ENCODE results near the gene DGKG. TPM values are rescaled to one million over a fixed set of nuclear protein-coding genes. Genes with fewer than 3 reads are reported as not detected.
A peak's percentile ranks its signal among the peaks of the same experiment; 100 is the strongest.

The DGKG gene
- polyA plus RNA-seq, 6 donors from 2014 or later = 0.30 to 0.68 (median 0.54) TPM; not detected in 2

DNA sequence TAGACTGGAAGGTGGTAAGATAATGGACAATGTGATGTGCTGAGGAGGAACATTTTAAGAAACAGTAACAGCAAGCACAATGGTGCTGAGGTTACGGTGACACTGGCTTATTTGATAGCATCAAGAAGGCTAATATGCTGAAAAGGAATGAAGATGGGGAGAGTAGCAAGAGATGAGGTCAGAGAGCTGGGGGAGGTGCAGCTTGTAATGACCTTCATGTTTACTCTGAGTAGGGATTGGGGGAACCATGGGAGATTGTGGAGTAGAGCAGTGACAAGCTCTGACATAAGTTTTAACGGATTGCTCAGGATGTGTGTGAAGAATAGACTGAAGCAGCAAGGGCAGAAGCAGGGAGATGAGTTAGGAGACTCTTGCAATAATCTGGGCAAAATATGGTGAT lies 56.7 kb downstream of the DGKG start:
- Mint-ChIP-seq H3K27me3 (peaks cover 0 to 7% (median 6%) of the 10 kb centered on the region in 3 donors), H3K4me3 (no peak overlapping the region), H3K27ac (no peak overlapping the region), H3K4me1 (no peaks in the 10 kb centered on the region), H3K9me3 (no peaks in the 10 kb centered on the region), H3K36me3 (no peaks in the 10 kb centered on the region)
- no peak for ATAC-seq (ENCODE audit: low read depth in 2 of 2)
- DNase-seq = no peak

DNA sequence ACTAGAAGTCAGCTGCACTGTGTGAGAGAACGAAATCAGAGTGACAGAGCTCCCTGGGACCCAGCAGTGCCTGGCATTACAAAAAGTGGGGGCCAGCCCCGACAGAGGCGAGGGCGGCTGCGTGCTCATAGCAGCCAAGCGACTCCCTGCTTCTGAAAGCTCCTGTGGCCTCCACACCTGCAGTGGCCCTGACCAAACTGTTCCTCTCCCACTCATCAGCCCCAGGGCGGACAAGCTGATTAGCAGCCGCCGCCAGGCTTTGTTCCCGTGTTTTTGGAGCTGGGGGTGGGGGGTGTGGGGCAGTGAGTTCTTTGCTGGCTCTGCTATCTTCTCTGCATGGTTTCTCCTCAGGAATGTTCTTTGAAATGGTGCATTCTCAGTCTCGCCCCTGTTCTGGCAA lies 58.1 kb downstream of the DGKG start:
- Mint-ChIP-seq H3K36me3 (no peaks in the 10 kb centered on the region), H3K27me3 (peaks cover 0 to 4% (median 3%) of the 10 kb centered on the region in 3 donors), H3K4me1 (no peaks in the 10 kb centered on the region), H3K9me3 (no peaks in the 10 kb centered on the region), H3K4me3 (no peak overlapping the region), H3K27ac (no peak overlapping the region)
- DNase-seq (no peak), ATAC-seq (ENCODE audit: low read depth in 2 of 2) (no peak)

DNA sequence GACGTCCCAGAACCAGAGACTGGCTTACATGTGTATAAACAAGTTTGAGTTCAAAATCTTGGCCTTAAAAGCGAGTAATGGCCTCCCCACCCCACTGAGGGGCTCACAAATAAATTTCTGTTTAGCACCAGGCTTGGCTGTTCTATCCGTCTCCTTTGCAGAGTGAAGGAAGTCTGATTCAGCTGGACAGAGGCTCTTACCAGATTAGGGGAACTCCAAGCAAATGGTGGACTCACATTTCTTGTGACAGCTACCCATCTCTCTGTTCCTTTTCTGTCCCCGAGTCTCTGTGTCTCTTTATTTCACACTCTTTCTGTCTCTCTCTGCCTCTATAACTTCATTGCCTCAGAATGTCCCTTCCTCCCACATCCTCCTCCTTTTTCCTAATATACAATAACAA lies 62.7 kb downstream of the DGKG start:
- DNase-seq (no peak), ATAC-seq (ENCODE audit: low read depth in 2 of 2) (no peak)
- Mint-ChIP-seq H3K9me3 (no peaks in the 10 kb centered on the region), H3K4me1 (no peaks in the 10 kb centered on the region), H3K27ac (no peak overlapping the region), H3K4me3 (no peak overlapping the region), H3K27me3 (no peaks in the 10 kb centered on the region), H3K36me3 (no peaks in the 10 kb centered on the region)

DNA sequence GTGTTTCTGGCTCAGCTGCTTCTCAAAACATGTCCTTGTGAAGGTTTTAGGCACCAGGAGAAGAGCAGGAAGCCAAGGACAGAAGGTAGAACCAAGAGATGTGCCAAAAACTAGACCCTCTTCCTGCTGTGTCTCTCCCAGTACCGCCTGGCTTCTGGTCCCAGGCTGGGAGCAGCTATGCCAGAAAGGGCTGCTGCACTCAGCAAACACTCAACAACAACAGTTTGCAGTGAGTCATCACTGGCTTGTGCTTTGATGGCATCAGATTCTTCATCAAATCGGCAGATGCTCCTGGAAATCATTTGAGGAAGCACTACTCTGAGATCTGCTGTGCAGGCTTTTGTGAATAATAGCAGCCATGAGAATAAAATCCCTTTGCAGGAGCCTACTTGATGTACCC lies 63.2 kb downstream of the DGKG start:
- Mint-ChIP-seq H3K4me3 (no peak overlapping the region), H3K36me3 (no peaks in the 10 kb centered on the region), H3K27ac (no peak overlapping the region), H3K4me1 (no peaks in the 10 kb centered on the region), H3K9me3 (no peaks in the 10 kb centered on the region), H3K27me3 (no peaks in the 10 kb centered on the region)
- DNase-seq (no peak), ATAC-seq (ENCODE audit: low read depth in 2 of 2) (no peak)

DNA sequence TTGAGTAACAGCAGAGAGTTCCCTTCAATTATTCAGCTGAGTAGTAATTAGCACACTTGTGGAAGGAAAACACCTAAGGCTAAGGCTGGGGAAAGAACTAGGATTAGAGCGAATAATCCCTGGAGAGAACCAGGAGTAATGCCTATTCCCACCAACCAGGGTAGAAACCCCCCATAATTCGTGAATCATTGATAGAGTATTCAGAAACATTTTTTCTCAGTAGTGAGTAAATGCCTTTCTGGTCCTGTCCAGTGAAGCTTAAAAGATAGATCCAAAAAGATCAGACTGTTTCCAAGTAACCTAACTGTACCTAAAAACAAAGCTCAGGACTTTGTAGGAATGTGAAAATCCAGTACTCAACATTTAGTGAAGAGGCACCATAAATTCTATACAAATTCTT lies 71.2 kb downstream of the DGKG start:
- H3K27ac Mint-ChIP-seq = no peak overlapping the region
- H3K36me3 Mint-ChIP-seq = no peaks in the 10 kb centered on the region
- no peak overlapping the region for H3K4me3 Mint-ChIP-seq
- DNase-seq (no peak), ATAC-seq (ENCODE audit: low read depth in 2 of 2) (no peak)
- H3K4me1 Mint-ChIP-seq = no peaks in the 10 kb centered on the region
- peaks cover 0 to 10% (median 6%) of the 10 kb centered on the region in 3 donors for H3K27me3 Mint-ChIP-seq
- peaks cover 0 to 2% (median 0%) of the 10 kb centered on the region in 7 donors for H3K9me3 Mint-ChIP-seq

DNA sequence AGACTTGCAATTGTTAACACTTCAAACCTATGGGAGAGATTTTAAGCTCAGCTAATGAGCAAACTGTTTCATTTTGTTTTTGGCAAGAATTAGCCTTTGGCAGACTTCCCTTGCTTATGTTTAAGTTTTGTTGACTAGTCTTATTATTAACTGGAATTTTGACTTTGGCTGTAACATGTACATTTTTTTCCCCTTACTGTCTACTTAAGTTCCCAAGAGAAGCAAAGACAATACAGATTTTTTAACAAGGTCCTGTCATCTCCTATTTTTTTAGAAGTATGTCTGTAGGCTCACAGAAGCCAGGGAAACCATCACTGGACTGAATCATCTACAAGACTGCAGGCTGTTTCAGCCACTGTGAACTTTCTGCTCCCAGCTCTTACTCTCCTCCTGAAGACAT lies 74.3 kb downstream of the DGKG start:
- H3K27me3 Mint-ChIP-seq = peaks cover 0 to 10% (median 6%) of the 10 kb centered on the region in 3 donors
- no peaks in the 10 kb centered on the region for H3K36me3 Mint-ChIP-seq
- peaks cover 0 to 2% (median 0%) of the 10 kb centered on the region in 7 donors for H3K9me3 Mint-ChIP-seq
- no peak for DNase-seq
- no peak for ATAC-seq (ENCODE audit: low read depth in 2 of 2)
- no peak overlapping the region for H3K27ac Mint-ChIP-seq
- H3K4me1 Mint-ChIP-seq = no peaks in the 10 kb centered on the region
- no peak overlapping the region for H3K4me3 Mint-ChIP-seq

DNA sequence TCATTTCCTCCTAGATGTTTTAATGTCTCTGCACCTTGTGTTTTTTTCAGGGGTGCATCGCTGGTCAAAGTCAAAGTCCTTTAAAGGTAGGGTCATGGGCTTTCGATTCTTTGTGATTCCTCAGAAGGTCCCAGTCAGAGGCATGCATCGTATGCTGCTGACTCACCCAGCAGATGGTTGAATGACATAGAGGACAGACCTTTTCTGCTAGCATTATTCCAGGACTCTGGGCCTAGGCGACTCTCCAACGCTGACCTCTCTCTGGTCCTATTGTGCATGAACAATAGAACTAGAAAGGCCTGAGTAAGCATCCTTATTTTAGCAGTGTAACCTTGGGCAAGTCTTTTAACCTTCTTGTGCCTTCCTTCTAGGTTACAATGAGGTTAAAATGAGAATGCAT lies 75.9 kb downstream of the DGKG start:
- ATAC-seq (ENCODE audit: low read depth in 2 of 2) (no peak), DNase-seq (no peak)
- peaks cover 0 to 10% (median 6%) of the 10 kb centered on the region in 3 donors for H3K27me3 Mint-ChIP-seq
- peak overlapping the region in 1 of 6 donors; percentile 77 for H3K27ac Mint-ChIP-seq
- no peak overlapping the region for H3K4me3 Mint-ChIP-seq
- H3K36me3 Mint-ChIP-seq = no peaks in the 10 kb centered on the region
- peaks cover 0 to 2% (median 0%) of the 10 kb centered on the region in 7 donors for H3K9me3 Mint-ChIP-seq
- peaks cover 2 to 4% (median 2%) of the 10 kb centered on the region in 3 donors for H3K4me1 Mint-ChIP-seq

DNA sequence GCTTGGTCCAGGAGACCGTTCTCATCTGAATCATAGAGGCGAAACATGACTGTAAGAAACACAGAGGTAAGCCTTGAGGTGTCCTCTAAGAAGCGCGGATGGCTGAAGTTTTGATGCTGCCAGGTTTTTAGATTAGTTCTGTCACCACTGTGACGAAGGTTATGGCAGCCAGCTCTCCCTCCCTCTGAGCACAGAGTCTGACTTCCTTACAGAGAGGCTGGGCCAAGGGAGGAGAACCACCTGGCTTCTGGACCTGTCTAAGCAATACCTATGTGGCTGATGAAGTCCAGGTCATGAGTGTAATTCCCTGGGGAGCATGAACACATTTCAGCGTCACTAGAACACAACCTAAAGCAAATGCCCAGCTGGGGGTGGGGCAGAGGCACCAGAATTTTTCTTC lies 77.4 kb downstream of the DGKG start:
- Mint-ChIP-seq H3K36me3 (no peaks in the 10 kb centered on the region), H3K9me3 (peaks cover 0 to 2% (median 0%) of the 10 kb centered on the region in 7 donors), H3K4me1 (peaks cover 14 to 18% (median 16%) of the 10 kb centered on the region in 3 donors), H3K27ac (no peak overlapping the region), H3K4me3 (no peak overlapping the region), H3K27me3 (peaks cover 0 to 7% (median 5%) of the 10 kb centered on the region in 3 donors)
- DNase-seq (no peak), ATAC-seq (ENCODE audit: low read depth in 2 of 2) (no peak)

DNA sequence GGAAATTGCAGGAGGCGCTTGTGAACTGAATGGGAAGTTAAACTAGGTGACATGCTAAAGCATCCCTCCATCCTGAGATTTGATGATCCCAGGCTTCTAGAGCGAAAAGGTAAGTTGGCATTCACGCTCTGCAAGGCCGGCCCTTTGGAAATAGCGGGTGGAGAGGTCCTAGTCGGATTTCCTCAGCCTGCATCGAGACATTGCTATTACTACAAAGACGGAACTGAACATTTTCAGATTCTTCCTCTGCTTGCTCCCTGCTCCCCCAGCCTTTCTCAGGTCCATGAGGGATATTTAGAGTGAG lies 77.7 kb downstream of the DGKG start:
- H3K36me3 Mint-ChIP-seq = no peaks in the 10 kb centered on the region
- H3K4me1 Mint-ChIP-seq = peaks cover 15 to 20% (median 19%) of the 10 kb centered on the region in 3 donors
- DNase-seq (no peak), ATAC-seq (ENCODE audit: low read depth in 2 of 2) (no peak)
- peaks cover 0 to 2% (median 0%) of the 10 kb centered on the region in 7 donors for H3K9me3 Mint-ChIP-seq
- H3K27ac Mint-ChIP-seq = no peak overlapping the region
- peaks cover 0 to 5% (median 4%) of the 10 kb centered on the region in 3 donors for H3K27me3 Mint-ChIP-seq
- H3K4me3 Mint-ChIP-seq = no peak overlapping the region

DNA sequence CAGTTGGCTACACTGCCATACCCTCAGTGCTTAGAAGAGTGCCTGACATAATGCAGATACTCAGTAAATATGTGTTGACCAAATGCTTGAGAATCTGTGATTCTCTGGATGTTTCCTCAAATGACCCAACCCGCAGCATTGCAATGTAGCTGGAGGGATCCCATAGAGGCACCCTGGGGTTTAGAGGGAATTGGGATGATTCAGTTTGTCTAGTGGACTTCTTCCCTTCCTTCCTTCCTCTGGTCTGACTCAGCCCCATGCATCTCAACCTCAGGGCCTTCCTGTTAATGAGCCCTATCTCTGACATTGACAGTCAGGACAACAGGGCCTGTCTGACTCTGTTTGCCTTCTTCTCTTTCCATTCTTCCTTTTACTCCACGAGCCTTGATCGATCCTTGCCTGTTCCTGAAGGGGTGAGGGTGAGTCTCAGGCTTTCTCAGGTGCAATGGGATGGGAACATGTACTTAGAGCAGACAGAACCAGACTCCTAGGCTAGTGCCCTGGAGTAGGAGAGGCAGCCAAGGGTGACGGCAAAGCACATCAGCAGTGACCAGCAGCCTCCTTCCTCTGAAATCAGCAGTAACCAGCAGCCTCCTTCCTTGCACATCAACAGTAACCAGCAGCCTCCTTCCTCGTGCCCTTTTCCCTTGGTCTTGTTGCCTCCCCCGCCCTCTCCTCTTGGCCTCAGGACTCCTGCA lies 78.2 kb downstream of the DGKG start:
- Mint-ChIP-seq H3K27ac (peak overlapping the region in 1 of 6 donors; percentile 4), H3K4me1 (peaks cover 15 to 20% (median 19%) of the 10 kb centered on the region in 3 donors), H3K27me3 (peaks cover 0 to 8% (median 6%) of the 10 kb centered on the region in 3 donors), H3K4me3 (no peak overlapping the region), H3K36me3 (no peaks in the 10 kb centered on the region), H3K9me3 (peaks cover 0 to 2% (median 0%) of the 10 kb centered on the region in 7 donors)
- DNase-seq (no peak), ATAC-seq (ENCODE audit: low read depth in 2 of 2) (no peak)

DNA sequence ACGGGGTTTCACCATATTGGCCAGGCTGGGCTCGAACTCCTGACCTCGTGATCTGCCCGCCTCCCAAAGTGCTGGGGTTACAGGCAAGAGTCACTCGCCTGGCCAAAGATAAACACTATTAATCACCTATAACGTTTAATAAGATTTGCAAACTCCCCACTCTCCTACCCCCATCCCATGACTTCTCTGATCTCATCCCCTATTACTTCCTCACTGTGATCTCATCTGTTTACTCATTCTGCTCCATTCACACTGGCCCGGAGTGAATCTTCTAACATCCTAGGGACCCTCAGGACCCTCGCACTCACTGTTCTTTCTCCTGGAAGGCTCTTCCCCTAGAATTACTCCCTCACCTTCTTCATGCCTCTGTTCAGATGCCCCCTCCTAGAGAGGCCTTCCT lies 78.9 kb downstream of the DGKG start:
- Mint-ChIP-seq H3K27me3 (peaks cover 0 to 9% (median 6%) of the 10 kb centered on the region in 3 donors), H3K27ac (peak overlapping the region in 1 of 6 donors; percentile 86)
- no peak for DNase-seq

DNA sequence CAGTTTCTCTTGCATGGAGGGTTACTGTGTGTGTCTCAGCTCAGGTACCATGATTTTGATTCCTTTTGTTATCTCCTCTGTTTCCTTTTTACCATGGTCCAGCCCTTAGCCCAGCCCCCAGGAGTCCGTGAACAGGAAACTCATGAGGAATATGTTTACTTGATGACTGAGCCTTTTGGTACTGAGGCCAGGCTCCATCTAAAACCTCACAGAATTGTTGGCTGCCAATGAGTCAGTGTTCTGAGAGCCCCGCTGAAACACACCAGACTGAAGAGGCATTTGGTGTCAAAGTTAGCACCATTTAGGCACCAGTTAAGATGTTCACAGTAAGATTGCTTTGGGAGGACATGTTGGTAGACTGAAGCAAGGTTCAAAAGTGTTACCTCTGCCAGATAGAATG lies 80.9 kb downstream of the DGKG start:
- DNase-seq = no peak
- peaks cover 0 to 14% (median 6%) of the 10 kb centered on the region in 3 donors for H3K27me3 Mint-ChIP-seq
- H3K36me3 Mint-ChIP-seq = no peaks in the 10 kb centered on the region
- H3K4me3 Mint-ChIP-seq = peak overlapping the region in 2 of 8 donors; percentile 43 to 50
- H3K27ac Mint-ChIP-seq = peak overlapping the region in 3 of 6 donors; percentile 0 to 83 (median 26)
- H3K4me1 Mint-ChIP-seq = peaks cover 15 to 20% (median 19%) of the 10 kb centered on the region in 3 donors
- ATAC-seq (ENCODE audit: low read depth in 2 of 2) = no peak
- H3K9me3 Mint-ChIP-seq = peaks cover 0 to 4% (median 0%) of the 10 kb centered on the region in 7 donors

More for the DNA sequence above, 78.9 kb downstream of the DGKG start:
- Mint-ChIP-seq H3K4me3 (no peak overlapping the region), H3K4me1 (peaks cover 15 to 20% (median 19%) of the 10 kb centered on the region in 3 donors), H3K36me3 (no peaks in the 10 kb centered on the region), H3K9me3 (peaks cover 0 to 3% (median 0%) of the 10 kb centered on the region in 7 donors)
- ATAC-seq (ENCODE audit: low read depth in 2 of 2) = no peak

DNA sequence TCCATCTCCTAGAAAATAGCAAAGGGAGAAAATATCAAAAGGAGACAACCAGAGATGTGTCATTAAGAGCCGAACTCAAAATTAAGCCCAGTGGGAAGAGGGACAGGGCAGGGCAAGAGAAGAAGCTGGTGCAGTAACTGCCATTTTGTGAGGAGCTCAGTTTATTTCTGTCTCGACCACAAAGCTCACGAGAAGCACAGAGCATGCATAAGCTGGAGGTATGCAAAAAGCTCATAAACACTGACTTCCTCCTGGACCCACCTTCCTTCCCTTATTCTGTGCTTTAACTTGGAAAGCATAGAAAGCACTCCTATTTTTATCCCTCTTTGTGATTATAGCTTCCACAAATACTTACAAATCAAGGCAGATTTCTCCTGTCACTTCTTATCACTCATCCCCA lies 81.3 kb downstream of the DGKG start:
- peak overlapping the region in 5 of 8 donors; percentile 4 to 50 (median 17) for H3K4me3 Mint-ChIP-seq
- H3K27ac Mint-ChIP-seq = peak overlapping the region in 3 of 6 donors; percentile 0 to 83 (median 28)
- H3K9me3 Mint-ChIP-seq = peaks cover 0 to 4% (median 0%) of the 10 kb centered on the region in 7 donors
- ATAC-seq (ENCODE audit: low read depth in 2 of 2) (peak; percentile 49 to 65), DNase-seq (no peak)
- H3K4me1 Mint-ChIP-seq = peaks cover 15 to 20% (median 19%) of the 10 kb centered on the region in 3 donors
- peaks cover 0 to 11% (median 6%) of the 10 kb centered on the region in 3 donors for H3K27me3 Mint-ChIP-seq
- H3K36me3 Mint-ChIP-seq = no peaks in the 10 kb centered on the region

DNA sequence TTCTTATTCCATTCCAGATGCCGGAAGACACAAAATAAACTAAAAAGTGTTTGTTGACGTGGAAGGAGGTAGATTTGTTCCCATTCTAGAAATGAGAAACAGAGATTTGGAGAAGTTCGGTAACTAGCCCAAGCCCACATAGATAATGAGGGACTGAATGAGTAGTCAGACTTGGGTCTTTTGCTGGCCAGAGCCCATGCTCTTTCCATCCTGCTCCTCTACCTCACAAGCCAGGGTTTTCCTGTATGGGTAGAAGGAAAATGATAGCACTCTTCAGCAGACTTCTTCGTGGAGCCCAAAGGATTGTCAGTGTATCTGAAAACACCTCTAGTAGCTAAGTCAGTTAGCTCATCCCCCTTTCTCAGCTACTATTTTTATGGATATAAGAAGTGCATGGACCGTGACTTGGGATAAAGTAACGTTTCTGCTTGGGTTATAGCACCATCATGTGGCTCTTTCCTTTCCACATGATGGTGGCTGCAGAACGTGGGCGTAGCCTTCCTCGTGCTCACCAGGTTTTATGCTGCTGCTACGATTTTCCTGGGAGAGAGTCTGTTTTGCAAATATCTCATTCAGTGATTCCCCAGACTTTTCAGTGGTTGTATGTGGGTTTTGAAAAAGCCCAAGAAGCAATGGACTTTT lies 84.6 kb downstream of the DGKG start:
- Mint-ChIP-seq H3K9me3 (peaks cover 0 to 4% (median 0%) of the 10 kb centered on the region in 7 donors), H3K36me3 (no peaks in the 10 kb centered on the region)

More for the DNA sequence above, 84.6 kb downstream of the DGKG start:
- Mint-ChIP-seq H3K4me3 (no peak overlapping the region), H3K27ac (peak overlapping the region in 1 of 6 donors; percentile 43), H3K27me3 (peaks cover 0 to 11% (median 6%) of the 10 kb centered on the region in 3 donors), H3K4me1 (peaks cover 15 to 20% (median 19%) of the 10 kb centered on the region in 3 donors)
- ATAC-seq (ENCODE audit: low read depth in 2 of 2) = no peak
- no peak for DNase-seq

All from naive B cell (primary cell).